ENCODE data around the gene CREB3.
A peak's percentile ranks its signal among the peaks of the same experiment; 100 is the strongest.

CREB3 gene

DNA sequence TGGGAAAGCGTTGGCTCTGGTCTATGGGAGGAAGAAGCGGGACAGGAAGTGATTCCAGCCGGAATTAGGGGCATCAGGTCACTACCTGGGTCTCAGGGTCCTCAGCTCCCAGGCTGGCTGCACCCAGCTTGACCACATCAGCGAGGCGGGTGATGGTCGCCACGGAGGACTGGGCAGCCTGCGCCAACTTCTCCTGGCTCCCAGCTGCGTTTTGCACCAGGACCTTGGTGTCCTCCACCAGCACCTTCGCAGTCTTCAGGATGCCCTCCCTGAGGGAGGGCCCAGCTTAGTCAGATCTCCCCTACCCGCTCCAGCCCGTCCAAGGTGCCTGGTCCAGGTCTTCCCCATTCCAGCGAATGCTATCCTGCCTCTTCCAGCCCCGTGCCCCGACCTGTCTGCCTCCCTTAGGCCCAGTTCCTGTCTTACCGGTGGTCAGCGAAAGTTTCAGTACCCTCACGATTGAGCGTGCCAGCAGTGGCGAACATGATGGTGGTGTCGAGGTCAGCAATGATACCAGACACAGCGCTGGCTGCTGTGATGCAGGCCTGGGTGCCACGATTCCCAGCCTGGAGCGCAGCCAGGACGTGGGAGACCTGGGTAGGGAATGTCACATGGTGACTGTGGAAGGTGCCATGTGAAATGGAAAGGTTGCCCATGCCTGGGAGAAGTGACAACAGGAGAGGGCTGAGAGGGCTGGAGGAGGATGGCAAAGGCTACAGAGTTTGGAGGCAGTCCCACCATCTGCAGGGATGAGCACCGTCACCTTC lies 28.4 kb upstream of the CREB3 start:
- Histone ChIP-seq H3K4me3 (no peak overlapping the region), H3K27ac (peak overlapping the region; percentile 96 to 97), H3K27me3 (no peaks in the 10 kb centered on the region), H3K36me3 (peaks cover 100% of the 10 kb centered on the region in 3 donors), H3K4me1 (peaks cover 0 to 3% (median under 1%) of the 10 kb centered on the region in 4 donors), H3K9me3 (no peaks in the 10 kb centered on the region)
- intact Hi-C loops (cut with DNase I; ENCODE audit: low total_unique reads): no loop called here
- TF ChIP-seq, protein P1, sequence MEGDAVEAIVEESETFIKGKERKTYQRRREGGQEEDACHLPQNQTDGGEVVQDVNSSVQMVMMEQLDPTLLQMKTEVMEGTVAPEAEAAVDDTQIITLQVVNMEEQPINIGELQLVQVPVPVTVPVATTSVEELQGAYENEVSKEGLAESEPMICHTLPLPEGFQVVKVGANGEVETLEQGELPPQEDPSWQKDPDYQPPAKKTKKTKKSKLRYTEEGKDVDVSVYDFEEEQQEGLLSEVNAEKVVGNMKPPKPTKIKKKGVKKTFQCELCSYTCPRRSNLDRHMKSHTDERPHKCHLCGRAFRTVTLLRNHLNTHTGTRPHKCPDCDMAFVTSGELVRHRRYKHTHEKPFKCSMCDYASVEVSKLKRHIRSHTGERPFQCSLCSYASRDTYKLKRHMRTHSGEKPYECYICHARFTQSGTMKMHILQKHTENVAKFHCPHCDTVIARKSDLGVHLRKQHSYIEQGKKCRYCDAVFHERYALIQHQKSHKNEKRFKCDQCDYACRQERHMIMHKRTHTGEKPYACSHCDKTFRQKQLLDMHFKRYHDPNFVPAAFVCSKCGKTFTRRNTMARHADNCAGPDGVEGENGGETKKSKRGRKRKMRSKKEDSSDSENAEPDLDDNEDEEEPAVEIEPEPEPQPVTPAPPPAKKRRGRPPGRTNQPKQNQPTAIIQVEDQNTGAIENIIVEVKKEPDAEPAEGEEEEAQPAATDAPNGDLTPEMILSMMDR (IDR thresholded peaks at IDR 0.05): no peak
- DNase-seq: no peak

GRCh38 chr9:35705372-35705771 lies 27.1 kb upstream of the CREB3 start:
- Histone ChIP-seq H3K27ac (peak overlapping the region; percentile 96 to 97), H3K4me3 (no peak overlapping the region), H3K4me1 (no peaks in the 10 kb centered on the region), H3K36me3 (peaks cover 97 to 100% (median 97%) of the 10 kb centered on the region in 3 donors), H3K9me3 (no peaks in the 10 kb centered on the region), H3K27me3 (no peaks in the 10 kb centered on the region)
- no peak for DNase-seq
- intact Hi-C loops (cut with DNase I; ENCODE audit: low total_unique reads): no loop called here
- TF ChIP-seq, protein P1 (IDR thresholded peaks at IDR 0.05): no peak

GRCh38 chr9:35705836-35706430 lies 26.5 kb upstream of the CREB3 start:
- TF ChIP-seq, protein P1 (IDR thresholded peaks at IDR 0.05): no peak
- Histone ChIP-seq H3K36me3 (peaks cover 97 to 100% (median 97%) of the 10 kb centered on the region in 3 donors), H3K9me3 (no peaks in the 10 kb centered on the region), H3K27me3 (no peaks in the 10 kb centered on the region), H3K4me1 (no peaks in the 10 kb centered on the region), H3K4me3 (no peak overlapping the region), H3K27ac (peak overlapping the region; percentile 96 to 97)
- no peak for DNase-seq
- intact Hi-C loops (cut with DNase I; ENCODE audit: low total_unique reads): no loop called here

GRCh38 chr9:35706951-35707350 lies 25.5 kb upstream of the CREB3 start:
- Histone ChIP-seq H3K27ac (peak overlapping the region; percentile 96 to 97), H3K27me3 (no peaks in the 10 kb centered on the region), H3K4me1 (no peaks in the 10 kb centered on the region), H3K9me3 (no peaks in the 10 kb centered on the region), H3K4me3 (no peak overlapping the region), H3K36me3 (peaks cover 97 to 100% (median 97%) of the 10 kb centered on the region in 3 donors)
- TF ChIP-seq, protein P1 (IDR thresholded peaks at IDR 0.05): no peak
- intact Hi-C loops (cut with DNase I; ENCODE audit: low total_unique reads): no loop called here
- no peak for DNase-seq

DNA sequence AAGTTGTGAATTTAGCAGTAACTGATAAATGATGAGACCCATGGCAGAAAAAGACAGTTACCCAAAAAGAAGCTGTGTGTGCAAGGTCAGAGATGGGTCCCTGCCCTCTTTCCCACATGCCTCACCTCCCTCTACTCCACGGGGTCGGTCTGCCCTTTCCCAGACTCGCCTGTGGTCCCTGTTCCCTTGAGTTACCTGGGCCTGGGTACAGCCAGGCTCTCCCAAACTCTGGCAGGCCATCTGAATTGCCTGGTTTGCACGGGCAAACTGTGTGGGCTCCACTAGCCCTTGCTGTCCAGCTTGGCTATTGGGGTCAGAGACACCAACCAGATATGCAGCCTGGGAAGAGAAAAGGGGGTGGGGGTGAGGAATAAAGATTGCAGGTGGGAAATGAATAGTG lies 24.3 kb upstream of the CREB3 start:
- no peaks in the 10 kb centered on the region for H3K9me3 ChIP-seq
- H3K27ac ChIP-seq: peak overlapping the region; percentile 26 to 97
- intact Hi-C loops (cut with DNase I; ENCODE audit: low total_unique reads): no loop called here
- H3K4me1 ChIP-seq: peaks cover 0 to 5% (median 0%) of the 10 kb centered on the region in 4 donors
- H3K36me3 ChIP-seq: peaks cover 97 to 100% (median 97%) of the 10 kb centered on the region in 3 donors
- no peaks in the 10 kb centered on the region for H3K27me3 ChIP-seq
- TF ChIP-seq, protein P1 (IDR thresholded peaks at IDR 0.05): no peak
- no peak overlapping the region for H3K4me3 ChIP-seq
- DNase-seq: no peak

Data from tibial artery (tissue), 4 donors.